ENCODE results near the gene SUGCT.

SUGCT gene

DNA sequence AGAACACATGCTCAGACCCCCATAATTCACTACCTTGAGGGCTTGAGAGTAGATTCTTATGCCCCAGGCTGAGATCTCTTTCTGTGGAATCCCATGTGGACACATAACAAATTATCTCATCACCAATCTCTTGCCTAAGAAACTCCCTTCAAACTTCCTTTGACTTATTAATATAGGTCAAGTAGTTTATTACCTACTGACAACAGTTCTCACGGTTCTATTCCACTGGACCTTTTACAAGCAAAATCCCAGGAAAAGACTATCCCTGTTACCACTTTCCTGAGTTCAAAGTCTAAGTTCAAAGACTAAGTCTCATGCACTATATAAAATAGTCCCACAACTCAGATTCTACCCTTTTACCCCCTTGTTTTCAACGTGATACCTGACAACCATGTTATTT, 754.7 kb downstream of the SUGCT start:
- FAIRE-seq, result no peak

GRCh38 chr7:40890088-40890692, 755.4 kb downstream of the SUGCT start:
- FAIRE-seq, result peak; percentile 95

DNA sequence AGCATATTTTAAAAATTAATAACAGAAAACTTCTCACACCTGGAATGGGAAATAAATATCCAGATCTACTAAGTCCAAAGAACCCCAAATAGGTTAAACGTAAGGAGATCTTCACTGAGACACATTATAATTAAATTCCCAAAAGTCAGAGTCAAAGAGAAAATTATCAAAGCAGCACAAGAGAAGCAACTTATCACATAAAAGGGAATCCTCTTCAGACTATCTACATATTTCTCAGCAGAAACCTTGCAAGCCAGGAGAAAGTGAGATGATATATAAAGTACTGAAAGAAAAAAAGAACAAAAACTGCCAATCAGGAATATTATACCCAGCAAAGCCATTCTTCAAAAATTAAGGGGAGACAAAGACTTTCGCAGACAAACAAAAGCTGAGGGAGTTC, 756.4 kb downstream of the SUGCT start:
- no peak for FAIRE-seq

- FAIRE-seq, result no peak
Observed at GRCh38 chr7:40899151-40899550, 764.3 kb downstream of the SUGCT start.

- no peak for FAIRE-seq
Observed at GRCh38 chr7:40899636-40900507, 765.1 kb downstream of the SUGCT start.

GRCh38 chr7:40903872-40904271, 769.1 kb downstream of the SUGCT start:
- FAIRE-seq, result no peak

DNA sequence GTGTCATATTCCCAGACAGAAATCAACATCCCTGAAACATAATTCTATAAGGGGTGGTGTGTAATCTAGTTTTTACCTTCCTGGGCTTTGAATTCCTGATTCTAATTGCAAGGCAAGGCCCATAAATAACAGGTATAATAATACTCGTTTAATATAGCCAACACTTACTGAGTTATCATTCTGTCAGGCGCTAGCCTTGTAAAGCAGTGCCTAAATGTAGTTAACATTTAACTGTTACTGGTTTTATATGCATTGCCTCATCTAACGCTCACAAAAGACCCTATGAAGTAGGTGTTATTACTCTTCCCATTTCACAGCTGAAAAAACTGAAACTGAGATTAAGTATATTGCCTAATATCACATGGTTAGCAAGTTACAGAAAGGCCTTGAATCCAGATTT, 772.5 kb downstream of the SUGCT start:
- FAIRE-seq, result no peak

DNA sequence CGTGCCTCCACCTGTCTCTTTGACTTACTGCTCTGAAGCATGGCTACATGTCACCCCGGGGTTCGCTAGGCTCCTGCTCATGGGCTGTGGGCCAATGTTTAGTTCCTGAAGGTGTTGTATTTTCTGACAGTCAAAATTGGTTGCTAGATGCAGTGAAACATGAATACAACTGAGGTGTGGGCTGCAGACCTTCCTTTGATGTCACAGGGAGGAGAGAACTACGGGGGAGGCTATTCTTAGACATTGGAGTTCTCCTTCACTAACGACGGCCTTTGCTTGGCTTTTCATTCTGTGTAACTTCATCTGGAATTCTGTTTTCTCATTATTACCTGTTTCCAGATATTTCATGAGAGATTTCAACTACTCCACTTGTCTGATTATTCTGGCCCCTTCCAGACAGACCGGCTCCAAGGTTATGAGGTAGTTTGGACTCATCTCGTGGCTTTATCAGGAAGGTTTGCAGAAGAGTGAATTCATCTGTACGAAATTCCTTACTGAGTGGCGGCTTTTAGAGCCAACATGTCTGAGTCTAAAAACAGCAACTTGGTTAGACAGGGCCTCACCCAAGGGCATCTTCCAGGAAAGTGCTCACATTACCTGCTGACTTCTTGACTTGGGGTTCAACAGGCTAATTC, 774.7 kb downstream of the SUGCT start:
- no peak for FAIRE-seq
